ENCODE results near the gene SPATA31D3. TPM values are rescaled to one million over a fixed set of nuclear protein-coding genes. Genes with fewer than 3 reads are reported as not detected.
"Not testable (repeated sequence)": the region's sequence is repeated elsewhere in the genome, so short reads cannot be mapped to it uniquely, and the experiment has no call there.

The SPATA31D3 gene
- total RNA-seq, 2 donors from 2014 or later = not detected

DNA sequence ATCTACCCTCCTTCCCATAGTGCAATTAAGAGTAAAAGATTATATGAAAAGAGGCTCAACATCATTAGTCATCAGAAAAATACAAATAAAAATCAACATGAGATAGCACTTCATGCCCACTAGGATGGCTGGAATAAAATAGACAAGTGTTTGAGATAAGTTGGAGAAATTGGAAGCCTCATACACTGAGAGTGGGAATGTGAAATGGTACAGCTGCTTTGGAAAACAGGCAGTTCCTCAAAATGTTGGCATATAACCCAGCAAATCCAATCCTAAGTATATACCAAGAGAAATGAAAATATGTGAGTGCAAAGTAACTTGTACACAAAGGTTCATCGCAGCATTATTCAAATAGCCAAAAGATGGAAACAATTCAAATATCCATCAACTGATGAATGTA is 9.8 kb downstream of the SPATA31D3 start:
- H3K4me3 Mint-ChIP-seq = no peak overlapping the region
- no peaks in the 10 kb centered on the region for H3K4me1 Mint-ChIP-seq
- no peak for ATAC-seq (replicated peaks)

DNA sequence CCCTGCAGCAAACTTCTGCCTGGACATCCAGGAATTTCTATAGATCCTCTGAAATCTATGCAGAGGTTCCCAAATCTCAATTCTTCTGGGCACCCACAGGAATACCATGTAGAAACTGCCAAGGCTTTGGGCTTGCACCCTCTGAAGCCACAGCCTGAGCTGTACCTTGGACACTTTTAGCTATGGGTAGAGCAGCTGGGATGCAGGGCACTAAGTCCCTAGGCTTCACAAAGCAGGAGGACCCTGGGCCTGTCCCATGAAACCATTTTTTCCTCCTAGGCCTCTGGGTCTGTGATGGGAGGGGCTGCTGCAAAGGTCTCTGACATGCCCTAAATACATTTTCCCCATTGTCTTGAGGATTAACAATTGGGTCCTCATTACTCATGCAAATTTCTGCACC is 12.3 kb downstream of the SPATA31D3 start:
- Mint-ChIP-seq H3K4me3 (no peak overlapping the region), H3K4me1 (no peaks in the 10 kb centered on the region), H3K9me3 (peaks cover 23% of the 10 kb centered on the region), H3K27me3 (no peaks in the 10 kb centered on the region), H3K27ac (no peak overlapping the region), H3K36me3 (ENCODE audit: low read depth) (no peaks in the 10 kb centered on the region)
- no peak for ATAC-seq (replicated peaks)

More for the DNA sequence above, 9.8 kb downstream of the SPATA31D3 start:
- H3K27me3 Mint-ChIP-seq = no peaks in the 10 kb centered on the region
- H3K36me3 Mint-ChIP-seq (ENCODE audit: low read depth) = no peaks in the 10 kb centered on the region
- no peak overlapping the region for H3K27ac Mint-ChIP-seq
- H3K9me3 Mint-ChIP-seq = peaks cover 14% of the 10 kb centered on the region

DNA sequence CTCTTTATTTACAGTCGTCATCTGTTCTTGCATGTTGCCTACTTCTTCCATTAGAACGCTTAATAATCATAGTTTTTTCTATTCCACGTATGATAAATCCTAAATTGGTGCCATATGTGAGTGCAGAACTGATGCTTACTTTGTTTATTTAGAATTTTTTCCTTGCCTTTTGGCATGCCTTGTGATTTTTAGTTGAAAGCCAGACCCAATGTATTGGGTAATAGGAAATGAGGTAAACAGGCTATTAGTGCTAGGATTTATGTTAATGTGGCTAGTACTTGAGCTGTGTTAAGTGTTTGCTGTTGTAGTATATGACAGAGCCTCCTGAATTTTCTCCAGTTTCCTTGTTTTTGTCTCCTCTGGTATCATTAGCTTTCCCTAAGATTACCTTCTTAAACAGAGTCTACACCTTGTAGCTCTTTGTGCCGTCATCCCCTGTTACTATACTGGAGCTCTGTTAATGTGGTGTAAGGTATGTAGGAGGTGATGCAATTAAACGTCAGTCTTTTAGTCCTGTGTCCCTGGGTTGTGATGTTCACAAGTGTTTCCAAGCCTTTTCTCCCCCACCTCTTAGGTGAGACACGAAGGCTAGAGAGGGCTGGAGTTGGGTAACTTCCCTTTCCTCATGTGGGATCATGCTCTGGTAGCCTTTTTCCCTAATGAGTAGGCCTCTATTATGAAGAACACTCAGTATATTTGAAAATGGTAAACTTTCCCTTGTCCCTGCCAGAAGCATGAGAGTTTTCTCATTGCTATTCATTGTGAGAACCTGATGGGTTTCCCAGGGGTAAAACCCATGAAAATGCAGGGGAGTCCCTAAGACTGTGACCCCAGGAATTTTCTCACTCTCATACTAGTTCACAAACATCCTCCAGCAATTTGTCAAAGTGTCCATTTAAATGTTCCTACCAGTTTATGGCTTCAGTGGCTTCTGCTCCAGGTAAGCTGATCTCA is 21.2 kb downstream of the SPATA31D3 start:
- H3K36me3 Mint-ChIP-seq (ENCODE audit: low read depth) = no peaks in the 10 kb centered on the region
- H3K4me3 Mint-ChIP-seq = no peak overlapping the region
- no peaks in the 10 kb centered on the region for H3K4me1 Mint-ChIP-seq
- peaks cover 5% of the 10 kb centered on the region for H3K9me3 Mint-ChIP-seq
- H3K27ac Mint-ChIP-seq = no peak overlapping the region
- H3K27me3 Mint-ChIP-seq = peaks cover 4% of the 10 kb centered on the region
- no peak for ATAC-seq (replicated peaks)

DNA sequence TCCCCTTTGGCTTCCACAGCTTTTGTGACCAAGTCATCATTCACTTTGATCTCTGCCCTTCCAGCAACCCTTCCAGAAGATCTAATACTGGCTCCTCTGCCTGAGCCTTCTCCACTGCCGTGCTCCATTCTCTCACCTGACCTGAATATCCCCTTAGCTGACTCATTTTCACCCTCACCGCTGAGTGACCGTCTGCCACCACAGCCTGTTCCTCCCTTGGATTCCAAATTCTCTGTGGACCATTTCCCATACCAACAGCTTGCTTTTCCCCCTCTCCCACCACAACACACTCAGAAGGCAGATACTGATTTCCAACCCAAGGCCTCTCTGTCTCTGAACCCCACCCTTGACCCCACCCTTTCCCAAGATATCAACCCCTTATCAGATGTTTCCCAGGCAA is 24.7 kb downstream of the SPATA31D3 start:
- ATAC-seq (replicated peaks) = no peak

DNA sequence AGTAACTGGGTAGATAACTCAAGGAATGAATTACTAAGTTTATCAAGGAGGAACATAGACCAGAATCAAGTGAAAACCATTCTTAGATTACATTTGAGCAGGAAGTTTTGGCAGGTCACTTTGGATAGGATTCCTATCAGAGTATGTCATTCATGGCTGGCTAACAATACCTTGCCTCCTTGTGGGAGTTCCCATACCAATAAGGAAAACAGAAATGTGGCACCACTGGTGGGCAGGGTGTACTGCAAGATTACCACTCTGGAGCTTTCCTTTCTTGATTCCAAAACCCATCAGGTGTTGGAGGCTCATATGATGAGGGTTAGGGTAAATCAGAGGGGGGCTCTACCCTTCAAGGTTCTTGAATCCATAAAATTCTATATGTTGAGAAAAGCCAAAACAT is 26.7 kb downstream of the SPATA31D3 start:
- peaks cover 15% of the 10 kb centered on the region for H3K9me3 Mint-ChIP-seq
- H3K4me1 Mint-ChIP-seq = no peaks in the 10 kb centered on the region

More for the DNA sequence above, 24.7 kb downstream of the SPATA31D3 start:
- Mint-ChIP-seq H3K4me3 (no peak overlapping the region), H3K9me3 (peaks cover 15% of the 10 kb centered on the region), H3K36me3 (ENCODE audit: low read depth) (no peaks in the 10 kb centered on the region), H3K27me3 (peaks cover 4% of the 10 kb centered on the region), H3K4me1 (no peaks in the 10 kb centered on the region), H3K27ac (no peak overlapping the region)

DNA sequence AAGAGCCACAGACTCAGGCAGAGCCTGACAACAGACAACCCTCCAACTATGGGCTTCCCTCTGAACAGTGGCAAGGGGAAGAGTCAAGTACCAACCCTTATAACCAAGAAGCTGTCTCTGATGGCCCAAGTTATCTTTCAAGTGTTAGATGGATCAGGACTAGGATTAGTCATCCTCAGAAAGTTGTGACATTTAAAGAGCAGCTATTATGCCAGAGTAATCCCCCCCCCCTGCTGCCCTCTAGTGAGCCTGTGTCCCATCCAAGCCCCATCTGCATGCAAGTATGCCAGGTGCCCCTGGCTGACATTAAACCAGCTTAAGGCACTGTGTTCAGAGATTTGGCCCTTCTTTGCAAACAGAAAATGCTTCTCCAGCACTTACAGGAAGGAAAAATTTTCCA is 28.4 kb downstream of the SPATA31D3 start:
- Mint-ChIP-seq H3K27ac (no peak overlapping the region), H3K9me3 (peaks cover 18% of the 10 kb centered on the region), H3K36me3 (ENCODE audit: low read depth) (no peaks in the 10 kb centered on the region), H3K4me3 (no peak overlapping the region), H3K4me1 (no peaks in the 10 kb centered on the region), H3K27me3 (peaks cover 4% of the 10 kb centered on the region)
- no peak for ATAC-seq (replicated peaks)

More for the DNA sequence above, 26.7 kb downstream of the SPATA31D3 start:
- Mint-ChIP-seq H3K27me3 (peaks cover 4% of the 10 kb centered on the region), H3K4me3 (no peak overlapping the region), H3K27ac (no peak overlapping the region), H3K36me3 (ENCODE audit: low read depth) (no peaks in the 10 kb centered on the region)
- ATAC-seq (replicated peaks) = no peak

DNA sequence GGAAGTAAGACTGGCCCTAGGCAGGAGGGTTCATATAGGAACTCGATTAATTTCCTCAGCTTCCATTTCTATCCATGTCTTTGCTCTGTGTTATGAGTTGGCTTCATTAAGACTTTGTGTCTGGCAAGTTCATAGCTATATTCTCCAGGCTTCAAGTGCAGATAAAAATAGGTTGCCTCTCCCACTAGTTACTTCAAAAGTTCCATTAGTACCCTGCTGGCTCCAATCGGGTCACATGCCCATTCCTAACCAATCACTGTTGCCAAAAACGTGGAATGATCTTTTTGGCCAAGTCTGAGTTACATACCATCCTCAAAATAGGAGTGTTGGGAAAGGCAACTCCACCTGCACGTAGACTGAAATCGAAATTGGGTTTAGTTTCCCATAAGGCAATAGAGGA is 31.5 kb downstream of the SPATA31D3 start:
- H3K36me3 Mint-ChIP-seq (ENCODE audit: low read depth) = no peaks in the 10 kb centered on the region
- H3K4me3 Mint-ChIP-seq = no peak overlapping the region
- no peak for ATAC-seq (replicated peaks)
- no peaks in the 10 kb centered on the region for H3K27me3 Mint-ChIP-seq
- H3K9me3 Mint-ChIP-seq = peaks cover 16% of the 10 kb centered on the region
- no peaks in the 10 kb centered on the region for H3K4me1 Mint-ChIP-seq
- no peak overlapping the region for H3K27ac Mint-ChIP-seq

DNA sequence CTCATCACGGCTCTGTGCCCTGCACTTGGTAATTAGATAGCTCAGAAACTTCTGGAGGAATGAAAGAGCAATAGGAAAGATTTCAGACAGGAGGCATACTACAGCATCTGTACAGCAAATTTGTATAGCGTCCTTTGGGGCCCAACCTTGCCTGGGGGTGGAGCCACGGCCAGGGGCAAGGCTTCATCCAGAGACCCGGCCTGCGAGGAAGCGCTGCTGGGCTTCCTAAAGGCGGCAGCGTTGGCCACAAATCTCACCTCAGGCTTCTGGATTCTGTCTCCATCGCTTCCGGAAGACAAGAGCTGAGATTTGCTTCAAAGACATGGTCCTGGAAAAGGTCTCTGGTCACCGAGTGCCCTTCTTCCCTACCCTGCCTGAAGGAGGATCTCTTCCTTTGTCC is 33.1 kb downstream of the SPATA31D3 start:
- Mint-ChIP-seq H3K9me3 (peaks cover 6% of the 10 kb centered on the region), H3K27me3 (no peaks in the 10 kb centered on the region), H3K27ac (no peak overlapping the region), H3K36me3 (ENCODE audit: low read depth) (no peaks in the 10 kb centered on the region), H3K4me3 (no peak overlapping the region), H3K4me1 (no peaks in the 10 kb centered on the region)
- ATAC-seq (replicated peaks) = no peak

DNA sequence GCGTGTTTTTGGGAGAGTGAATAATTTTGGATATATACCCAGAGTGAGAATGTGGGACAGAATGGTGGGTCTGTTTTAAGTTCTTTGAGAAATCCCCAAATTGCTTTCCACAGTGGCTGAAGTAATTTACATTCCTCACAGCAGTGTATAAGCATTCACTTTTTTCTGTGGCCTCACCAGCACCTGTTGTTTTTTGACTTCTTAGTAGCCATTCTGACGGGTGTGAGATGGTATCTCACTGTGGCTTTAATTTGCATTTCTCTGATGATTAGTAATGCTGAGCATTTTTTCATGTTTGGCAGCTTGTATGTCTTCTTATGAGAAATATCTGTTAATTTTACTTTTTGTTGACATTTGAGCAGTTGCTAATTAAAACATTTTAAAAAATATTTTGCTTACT is 35.9 kb downstream of the SPATA31D3 start:
- Mint-ChIP-seq H3K27ac (no peak overlapping the region), H3K9me3 (peaks cover 6% of the 10 kb centered on the region), H3K4me3 (no peak overlapping the region), H3K36me3 (ENCODE audit: low read depth) (no peaks in the 10 kb centered on the region), H3K27me3 (no peaks in the 10 kb centered on the region), H3K4me1 (no peaks in the 10 kb centered on the region)
- no peak for ATAC-seq (replicated peaks)

DNA sequence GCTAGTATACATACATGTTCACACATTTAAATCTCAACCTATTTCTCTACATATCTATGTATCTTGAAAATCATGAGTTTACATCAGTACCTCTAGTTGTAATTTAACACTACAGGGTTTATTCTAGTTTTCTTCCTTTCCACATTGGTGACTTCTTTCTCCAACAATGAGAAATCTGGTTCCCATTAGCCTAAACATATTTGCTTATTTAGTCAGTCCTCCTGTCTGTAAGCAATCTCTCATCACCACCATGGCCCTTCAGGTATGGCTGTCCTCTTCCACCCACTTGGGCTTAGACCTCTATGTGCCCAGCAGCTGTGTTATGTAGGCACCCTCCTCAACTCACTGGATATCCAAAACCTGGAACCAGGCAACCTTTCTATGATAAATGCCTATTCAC is 37.3 kb downstream of the SPATA31D3 start:
- ATAC-seq (replicated peaks) = no peak
- no peaks in the 10 kb centered on the region for H3K36me3 Mint-ChIP-seq (ENCODE audit: low read depth)
- no peak overlapping the region for H3K27ac Mint-ChIP-seq
- H3K27me3 Mint-ChIP-seq = no peaks in the 10 kb centered on the region
- no peak overlapping the region for H3K4me3 Mint-ChIP-seq
- H3K4me1 Mint-ChIP-seq = no peaks in the 10 kb centered on the region
- peaks cover 10% of the 10 kb centered on the region for H3K9me3 Mint-ChIP-seq

DNA sequence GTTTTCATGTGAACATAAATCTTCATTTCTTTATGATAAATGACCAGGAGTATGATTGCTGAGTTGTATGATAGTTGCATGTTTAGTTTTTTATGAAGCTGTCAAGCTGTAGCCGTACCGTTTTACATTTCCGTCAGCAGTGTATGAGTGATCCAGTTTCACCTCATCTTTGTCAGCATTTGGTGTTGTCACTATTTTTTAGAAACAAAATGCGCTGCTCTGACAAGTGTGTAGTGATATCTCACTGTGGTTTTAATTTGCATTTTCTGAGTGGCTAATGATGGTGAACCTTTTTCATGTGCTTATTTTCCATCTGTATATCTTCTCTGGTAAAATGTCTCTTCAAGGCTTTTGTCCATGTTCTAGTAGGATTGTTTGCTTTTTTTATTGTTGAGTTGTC is 38.6 kb downstream of the SPATA31D3 start:
- no peaks in the 10 kb centered on the region for H3K4me1 Mint-ChIP-seq
- H3K36me3 Mint-ChIP-seq (ENCODE audit: low read depth) = no peaks in the 10 kb centered on the region
- H3K27ac Mint-ChIP-seq = no peak overlapping the region
- H3K4me3 Mint-ChIP-seq = no peak overlapping the region
- H3K27me3 Mint-ChIP-seq = no peaks in the 10 kb centered on the region
- H3K9me3 Mint-ChIP-seq = peaks cover 7% of the 10 kb centered on the region
- ATAC-seq (replicated peaks) = no peak

DNA sequence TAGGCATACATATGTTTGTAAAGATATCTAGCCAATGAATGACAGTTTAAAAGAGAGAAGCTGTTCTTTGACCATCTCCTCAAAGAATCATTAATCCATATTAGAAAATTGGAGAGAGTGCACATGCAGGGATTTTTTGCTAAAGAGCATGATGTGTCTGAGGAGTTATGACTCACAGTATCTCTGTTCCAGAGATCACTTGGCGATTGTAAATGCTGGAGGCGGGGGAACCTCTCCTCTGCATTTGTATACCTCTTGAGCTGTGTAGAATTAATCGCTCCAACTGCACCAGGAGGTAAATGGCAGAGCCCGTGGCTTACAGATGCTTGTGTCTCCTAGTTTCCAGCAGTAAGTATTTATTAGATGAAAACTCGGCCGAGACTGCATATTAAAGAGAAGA is 41.6 kb downstream of the SPATA31D3 start:
- no peaks in the 10 kb centered on the region for H3K4me1 Mint-ChIP-seq
- no peak overlapping the region for H3K27ac Mint-ChIP-seq
- peaks cover 4% of the 10 kb centered on the region for H3K9me3 Mint-ChIP-seq
- H3K36me3 Mint-ChIP-seq (ENCODE audit: low read depth) = no peaks in the 10 kb centered on the region
- H3K4me3 Mint-ChIP-seq = no peak overlapping the region
- ATAC-seq (replicated peaks) = no peak
- H3K27me3 Mint-ChIP-seq = no peaks in the 10 kb centered on the region

DNA sequence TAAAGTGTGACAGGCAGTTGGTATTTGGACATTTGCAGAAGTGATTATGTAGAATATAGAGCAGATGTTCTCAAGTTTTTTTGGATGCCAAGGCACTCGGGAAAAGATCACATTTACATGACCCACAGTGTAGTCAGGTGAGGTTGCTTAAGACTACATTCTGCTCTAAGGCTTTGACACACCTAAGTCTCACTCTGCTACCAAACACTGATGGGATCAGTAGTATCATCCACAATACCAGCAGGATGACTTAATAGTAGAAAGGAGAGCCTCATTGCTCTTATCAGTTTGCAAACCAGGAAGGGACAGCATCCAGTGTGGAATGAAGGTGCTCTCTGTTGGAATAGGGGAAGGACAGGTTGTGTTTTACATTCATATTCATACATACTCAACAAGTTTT is 42.8 kb downstream of the SPATA31D3 start:
- Mint-ChIP-seq H3K4me3 (no peak overlapping the region), H3K4me1 (no peaks in the 10 kb centered on the region), H3K36me3 (ENCODE audit: low read depth) (no peaks in the 10 kb centered on the region), H3K27ac (no peak overlapping the region), H3K9me3 (peaks cover 9% of the 10 kb centered on the region), H3K27me3 (no peaks in the 10 kb centered on the region)
- ATAC-seq (replicated peaks) = no peak

DNA sequence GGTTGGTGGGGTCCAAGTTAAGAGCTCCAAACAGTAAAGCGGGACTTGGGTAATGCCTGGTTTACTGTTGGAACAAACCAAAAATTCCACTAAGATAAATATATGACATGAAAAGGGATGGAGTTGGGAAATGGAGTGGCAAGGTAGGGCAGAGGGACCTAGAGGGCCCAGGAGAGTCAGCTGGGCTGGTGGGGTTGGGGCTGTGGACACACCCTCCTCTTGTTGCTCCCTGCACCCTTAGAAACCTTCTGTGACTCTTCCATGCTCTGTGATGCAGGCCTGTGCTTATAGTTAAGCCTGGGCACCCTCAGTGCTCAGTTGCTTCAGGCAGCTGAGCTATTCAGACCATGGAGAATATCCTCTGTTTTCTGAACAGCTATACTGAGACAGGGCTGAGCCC is 45.2 kb downstream of the SPATA31D3 start, which contains the start of gene SPATA31D1:
TSS of gene SPATA31D1 (plus strand) at position 301 of the 400 bp plus-strand sequence. CDS start at position 348, 47 bp downstream.
- H3K4me3 Mint-ChIP-seq; H3K27ac Mint-ChIP-seq; ATAC-seq (replicated peaks); H3K36me3 Mint-ChIP-seq (ENCODE audit: low read depth); H3K27me3 Mint-ChIP-seq; H3K4me1 Mint-ChIP-seq: not testable (repeated sequence)
- peaks cover 10% of the 10 kb centered on the region for H3K9me3 Mint-ChIP-seq

DNA sequence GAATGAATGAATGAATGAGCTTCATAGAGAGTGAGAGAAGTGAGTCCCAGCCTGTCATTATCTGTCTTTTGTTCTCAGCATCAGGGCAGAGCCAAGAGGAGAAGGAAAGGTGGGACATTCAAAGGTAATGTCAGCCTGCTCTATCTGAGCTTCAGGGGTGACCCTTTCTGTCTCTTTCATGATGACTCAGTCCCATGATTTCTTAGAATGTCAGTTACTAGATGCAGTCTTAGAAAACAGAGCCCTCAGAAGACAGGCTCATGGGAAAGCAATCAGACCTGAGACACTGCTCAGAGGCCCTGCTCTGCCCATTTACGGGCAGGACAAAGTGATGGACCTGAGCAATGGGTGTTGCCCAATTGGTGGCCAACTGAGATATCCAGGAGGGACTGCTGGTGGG is 46.4 kb downstream of the SPATA31D3 start:
- H3K4me3 Mint-ChIP-seq = no peak overlapping the region
- H3K9me3 Mint-ChIP-seq = peaks cover 10% of the 10 kb centered on the region
- H3K4me1 Mint-ChIP-seq = no peaks in the 10 kb centered on the region
- no peak overlapping the region for H3K27ac Mint-ChIP-seq
- H3K36me3 Mint-ChIP-seq (ENCODE audit: low read depth) = no peaks in the 10 kb centered on the region
- ATAC-seq (replicated peaks) = no peak
- no peaks in the 10 kb centered on the region for H3K27me3 Mint-ChIP-seq

Measured in activated T-helper 17 cell treated with anti-CD3 and anti-CD28 coated beads, Interleukin-2, amount 50 U/mL, for 72 hours (primary cell).